Measurements from ENCODE around the gene ODF2L.

Gene ODF2L, protein sequence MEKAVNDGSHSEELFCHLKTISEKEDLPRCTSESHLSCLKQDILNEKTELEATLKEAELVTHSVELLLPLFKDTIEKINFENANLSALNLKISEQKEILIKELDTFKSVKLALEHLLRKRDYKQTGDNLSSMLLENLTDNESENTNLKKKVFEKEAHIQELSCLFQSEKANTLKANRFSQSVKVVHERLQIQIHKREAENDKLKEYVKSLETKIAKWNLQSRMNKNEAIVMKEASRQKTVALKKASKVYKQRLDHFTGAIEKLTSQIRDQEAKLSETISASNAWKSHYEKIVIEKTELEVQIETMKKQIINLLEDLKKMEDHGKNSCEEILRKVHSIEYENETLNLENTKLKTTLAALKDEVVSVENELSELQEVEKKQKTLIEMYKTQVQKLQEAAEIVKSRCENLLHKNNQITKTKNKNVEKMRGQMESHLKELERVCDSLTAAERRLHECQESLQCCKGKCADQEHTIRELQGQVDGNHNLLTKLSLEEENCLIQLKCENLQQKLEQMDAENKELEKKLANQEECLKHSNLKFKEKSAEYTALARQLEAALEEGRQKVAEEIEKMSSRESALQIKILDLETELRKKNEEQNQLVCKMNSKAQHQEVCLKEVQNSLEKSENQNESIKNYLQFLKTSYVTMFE

DNA sequence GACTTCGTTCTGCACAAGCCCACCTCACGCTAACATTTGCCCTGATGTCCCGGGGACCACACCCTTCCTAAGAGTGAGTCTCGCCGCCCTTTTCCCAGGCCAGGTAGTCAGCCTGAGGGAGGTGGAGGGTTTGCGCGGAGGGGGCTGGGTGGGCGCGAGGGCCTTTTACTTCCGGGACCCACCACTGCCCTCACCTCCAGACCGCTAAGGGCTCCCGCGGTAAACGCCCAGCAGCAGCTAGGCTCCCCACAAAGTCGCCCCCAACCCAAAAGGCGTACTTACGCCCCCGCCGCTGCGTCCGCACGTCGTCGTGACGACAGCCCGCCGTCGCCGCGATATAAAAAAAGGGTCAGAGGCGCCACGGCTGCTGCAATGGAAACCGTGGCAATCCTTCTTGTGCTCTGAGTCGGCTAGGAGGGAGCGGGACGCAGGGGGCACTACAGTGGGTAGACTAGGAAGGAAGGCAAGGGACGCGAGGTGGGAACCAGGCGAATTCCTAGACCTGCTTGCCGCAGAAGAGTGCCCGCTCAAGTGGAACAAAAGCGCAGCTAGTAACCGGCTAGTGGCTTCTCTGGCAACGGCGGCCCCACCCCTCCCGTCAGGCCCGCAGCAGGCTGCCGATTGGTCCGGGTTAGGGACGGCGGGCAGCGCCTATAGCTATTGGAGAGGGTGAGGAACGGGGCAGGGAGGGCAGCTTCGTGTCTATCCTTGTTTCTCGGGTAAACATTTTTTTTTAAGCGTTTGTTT, at the start of gene ODF2L:
TSS of gene ODF2L (minus strand) at position 573 of the 747 bp plus-strand sequence. CDS start 9,296 bp downstream, outside the sequence.
- H3K9me3 ChIP-seq (ENCODE audit: low read length) = no peaks in the 10 kb centered on the region
- H2AFZ ChIP-seq (ENCODE audit: low read depth, low read length) = peak within 1 kb of the TSS; percentile 91
- H3K4me1 ChIP-seq (ENCODE audit: insufficient read depth, low read length) = peaks cover 12% of the 10 kb centered on the region
- no peaks in the 10 kb centered on the region for H3K36me3 ChIP-seq (ENCODE audit: insufficient read depth, low read length)
- H3K27me3 ChIP-seq (ENCODE audit: insufficient read depth, low read length) = peaks cover 2% of the 10 kb centered on the region
- peak within 1 kb of the TSS; percentile 67 for H3K4me3 ChIP-seq (ENCODE audit: low read length)

DNA sequence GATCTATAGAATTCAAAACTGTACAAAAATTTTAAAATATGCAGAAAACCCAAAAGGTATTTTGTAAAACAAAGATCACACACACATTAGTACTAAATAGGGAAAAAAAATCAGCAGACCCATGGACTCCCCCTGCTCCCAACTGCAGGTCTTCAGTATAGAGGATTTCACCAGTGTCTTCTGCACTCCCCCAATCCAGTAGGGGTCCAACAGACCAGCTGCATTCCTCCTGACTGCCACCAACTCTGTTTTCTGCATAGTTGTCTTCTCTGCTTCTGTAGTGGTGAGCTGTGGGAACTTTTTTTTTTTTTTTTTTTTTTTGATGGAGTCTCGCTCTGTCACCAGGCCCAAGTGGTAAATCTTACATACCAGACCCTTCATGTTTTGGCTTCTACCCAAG, 49.8 kb upstream of the ODF2L start:
- H3K36me3 ChIP-seq (ENCODE audit: insufficient read depth, low read length) = no peaks in the 10 kb centered on the region
- H3K4me1 ChIP-seq (ENCODE audit: insufficient read depth, low read length) = no peaks in the 10 kb centered on the region
- H3K4me3 ChIP-seq (ENCODE audit: low read length) = no peak overlapping the region
- H2AFZ ChIP-seq (ENCODE audit: low read depth, low read length) = no peak overlapping the region
- peaks cover 2% of the 10 kb centered on the region for H3K27me3 ChIP-seq (ENCODE audit: insufficient read depth, low read length)
- no peaks in the 10 kb centered on the region for H3K9me3 ChIP-seq (ENCODE audit: low read length)

DNA sequence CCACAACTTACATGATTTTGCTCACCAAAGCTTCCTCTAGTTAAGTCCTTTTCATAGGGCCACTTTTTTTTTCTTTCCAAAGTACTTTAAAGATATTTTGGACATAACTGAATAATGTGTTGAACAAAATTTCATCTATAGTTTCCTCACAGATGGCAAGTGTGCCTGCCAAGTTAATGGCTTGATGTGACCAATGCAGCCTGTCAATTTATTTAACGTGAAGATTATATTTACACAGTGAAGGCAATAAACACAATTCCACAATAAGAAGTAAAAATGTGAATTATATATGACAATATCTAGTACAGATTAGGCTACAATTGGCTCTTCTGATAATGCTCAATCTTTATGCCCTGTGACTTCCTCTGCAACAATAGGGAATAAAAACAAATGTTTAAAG, 45.9 kb upstream of the ODF2L start:
- no peaks in the 10 kb centered on the region for H3K27me3 ChIP-seq (ENCODE audit: insufficient read depth, low read length)
- no peaks in the 10 kb centered on the region for H3K4me1 ChIP-seq (ENCODE audit: insufficient read depth, low read length)
- no peak overlapping the region for H3K4me3 ChIP-seq (ENCODE audit: low read length)
- no peak overlapping the region for H2AFZ ChIP-seq (ENCODE audit: low read depth, low read length)
- no peaks in the 10 kb centered on the region for H3K9me3 ChIP-seq (ENCODE audit: low read length)
- H3K36me3 ChIP-seq (ENCODE audit: insufficient read depth, low read length) = no peaks in the 10 kb centered on the region

DNA sequence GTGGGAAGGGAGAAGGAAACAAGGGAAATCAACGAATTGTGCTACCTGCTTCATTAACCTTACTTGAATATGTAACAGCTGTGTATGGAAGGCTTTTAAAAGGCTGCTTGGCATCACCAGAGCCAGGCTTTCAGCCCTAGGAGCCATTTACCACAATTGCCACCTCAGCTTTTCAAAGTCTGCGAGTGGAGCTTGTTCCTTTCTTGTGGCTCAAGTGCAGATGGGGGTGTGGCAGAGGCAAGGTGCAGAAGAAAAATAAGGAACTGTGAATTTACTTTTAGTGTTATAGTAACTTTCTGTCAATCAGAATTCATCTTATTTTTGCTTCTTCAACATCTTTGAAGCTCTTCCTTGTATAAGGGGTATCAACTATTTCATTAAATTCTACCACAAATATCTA, 45.5 kb upstream of the ODF2L start:
- H3K4me3 ChIP-seq (ENCODE audit: low read length) = no peak overlapping the region
- no peaks in the 10 kb centered on the region for H3K9me3 ChIP-seq (ENCODE audit: low read length)
- H3K27me3 ChIP-seq (ENCODE audit: insufficient read depth, low read length) = no peaks in the 10 kb centered on the region
- no peaks in the 10 kb centered on the region for H3K36me3 ChIP-seq (ENCODE audit: insufficient read depth, low read length)
- no peak overlapping the region for H2AFZ ChIP-seq (ENCODE audit: low read depth, low read length)
- no peaks in the 10 kb centered on the region for H3K4me1 ChIP-seq (ENCODE audit: insufficient read depth, low read length)

DNA sequence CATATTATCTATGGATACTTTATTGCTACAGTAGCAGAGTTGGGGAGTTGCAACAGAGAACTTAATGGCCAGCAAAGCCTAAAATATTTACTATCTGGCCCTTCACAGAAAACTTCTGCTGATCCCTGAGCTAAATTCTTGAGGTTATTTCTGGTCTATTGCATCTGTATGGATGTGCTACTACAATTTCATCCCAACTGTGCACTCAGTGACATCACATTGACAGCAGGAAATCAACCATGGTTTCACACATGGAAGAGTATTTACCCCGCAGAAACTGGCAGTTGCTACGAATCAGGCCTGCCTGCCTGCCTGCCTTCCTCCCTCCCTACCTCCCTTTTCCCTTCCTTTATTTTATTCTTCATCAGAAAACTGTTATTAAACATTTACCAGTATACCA, 39.9 kb upstream of the ODF2L start:
- Histone ChIP-seq H3K36me3 (ENCODE audit: insufficient read depth, low read length) (no peaks in the 10 kb centered on the region), H3K4me1 (ENCODE audit: insufficient read depth, low read length) (peaks cover 4% of the 10 kb centered on the region), H3K27me3 (ENCODE audit: insufficient read depth, low read length) (no peaks in the 10 kb centered on the region), H3K4me3 (ENCODE audit: low read length) (no peak overlapping the region), H3K9me3 (ENCODE audit: low read length) (no peaks in the 10 kb centered on the region), H2AFZ (ENCODE audit: low read depth, low read length) (no peak overlapping the region)

DNA sequence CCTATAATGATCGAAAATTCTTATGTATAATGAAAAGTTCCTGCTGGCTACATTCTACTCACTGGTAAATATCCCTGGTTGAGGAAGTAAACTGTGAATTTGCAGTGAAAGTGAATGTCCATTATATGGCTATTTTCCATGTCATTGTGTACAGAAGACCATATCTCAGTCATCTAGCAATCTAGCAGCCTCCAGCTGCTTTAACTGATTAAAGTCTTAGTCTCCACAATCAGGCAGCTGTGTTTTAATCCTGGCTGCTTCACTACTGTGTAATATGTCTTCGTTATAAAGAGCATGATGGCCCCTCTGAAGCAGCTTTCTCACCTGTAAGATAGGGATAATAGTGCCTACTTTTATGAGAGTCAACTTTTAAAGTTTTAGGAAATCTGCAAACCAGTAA, 39.2 kb upstream of the ODF2L start:
- Histone ChIP-seq H3K27me3 (ENCODE audit: insufficient read depth, low read length) (no peaks in the 10 kb centered on the region), H2AFZ (ENCODE audit: low read depth, low read length) (no peak overlapping the region), H3K4me3 (ENCODE audit: low read length) (no peak overlapping the region), H3K36me3 (ENCODE audit: insufficient read depth, low read length) (no peaks in the 10 kb centered on the region), H3K9me3 (ENCODE audit: low read length) (no peaks in the 10 kb centered on the region), H3K4me1 (ENCODE audit: insufficient read depth, low read length) (peaks cover 4% of the 10 kb centered on the region)

DNA sequence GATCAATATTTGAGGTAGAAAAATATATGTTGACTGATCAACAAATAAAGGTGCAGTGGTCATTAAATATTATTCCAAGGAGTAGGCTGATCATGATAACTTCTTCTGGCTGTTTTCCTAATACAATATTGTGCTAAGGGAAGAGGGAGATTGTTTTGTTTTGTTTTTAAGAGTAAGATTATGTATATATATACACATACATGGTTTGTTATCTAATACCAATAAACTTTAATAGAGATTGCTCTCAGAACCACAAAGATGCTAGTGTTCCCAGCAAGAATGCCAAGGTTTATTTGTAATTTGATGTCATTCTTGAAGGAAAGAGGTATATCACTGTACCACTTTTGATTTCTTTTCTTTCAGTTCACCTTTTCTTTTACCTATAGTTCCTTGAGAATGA, 37.9 kb upstream of the ODF2L start:
- peaks cover 2% of the 10 kb centered on the region for H3K27me3 ChIP-seq (ENCODE audit: insufficient read depth, low read length)
- no peaks in the 10 kb centered on the region for H3K36me3 ChIP-seq (ENCODE audit: insufficient read depth, low read length)
- peaks cover 4% of the 10 kb centered on the region for H3K4me1 ChIP-seq (ENCODE audit: insufficient read depth, low read length)
- H2AFZ ChIP-seq (ENCODE audit: low read depth, low read length) = no peak overlapping the region
- no peaks in the 10 kb centered on the region for H3K9me3 ChIP-seq (ENCODE audit: low read length)
- no peak overlapping the region for H3K4me3 ChIP-seq (ENCODE audit: low read length)

DNA sequence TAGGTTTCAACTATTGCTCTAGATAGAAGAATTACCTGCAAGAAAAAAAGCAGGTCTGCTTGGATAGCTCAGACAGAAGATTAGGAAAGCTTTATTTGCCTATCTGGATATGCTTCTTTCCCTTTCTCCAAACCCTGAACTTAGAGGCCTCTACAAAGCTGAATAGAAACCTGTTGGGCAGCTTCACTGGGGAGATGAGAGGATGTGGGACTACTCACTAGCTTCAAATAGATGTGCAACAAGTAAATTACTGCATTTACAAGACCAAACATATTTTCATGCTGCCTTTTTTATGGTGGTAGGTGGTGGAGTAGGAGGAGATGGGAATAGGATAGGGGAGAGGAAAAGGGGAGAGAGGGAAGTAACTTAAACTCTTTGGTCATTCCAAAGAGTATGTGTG, 34.3 kb upstream of the ODF2L start:
- H3K27me3 ChIP-seq (ENCODE audit: insufficient read depth, low read length) = peaks cover 2% of the 10 kb centered on the region
- no peaks in the 10 kb centered on the region for H3K4me1 ChIP-seq (ENCODE audit: insufficient read depth, low read length)
- H3K4me3 ChIP-seq (ENCODE audit: low read length) = no peak overlapping the region
- H2AFZ ChIP-seq (ENCODE audit: low read depth, low read length) = no peak overlapping the region
- no peaks in the 10 kb centered on the region for H3K9me3 ChIP-seq (ENCODE audit: low read length)
- H3K36me3 ChIP-seq (ENCODE audit: insufficient read depth, low read length) = no peaks in the 10 kb centered on the region

DNA sequence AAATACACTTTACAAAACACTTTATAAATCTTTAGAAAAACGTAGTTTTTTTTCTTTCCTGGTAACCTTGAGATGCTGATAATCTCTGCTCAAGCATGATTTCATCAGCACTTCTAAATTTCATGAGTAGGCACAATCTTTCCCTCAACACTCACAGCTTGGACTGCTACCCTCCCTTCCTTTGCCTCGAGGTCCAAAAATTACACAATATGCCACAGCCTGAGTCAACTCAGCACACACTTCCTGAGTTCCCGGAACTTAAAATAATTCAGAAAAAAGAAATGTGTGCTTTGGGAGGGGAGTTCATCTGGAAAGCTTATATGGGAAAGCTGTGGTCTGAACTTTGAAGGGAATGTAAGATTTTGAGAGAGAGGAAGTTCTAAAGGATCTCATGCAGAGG, 33.7 kb upstream of the ODF2L start:
- H3K27me3 ChIP-seq (ENCODE audit: insufficient read depth, low read length) = peaks cover 2% of the 10 kb centered on the region
- H3K9me3 ChIP-seq (ENCODE audit: low read length) = no peaks in the 10 kb centered on the region
- no peaks in the 10 kb centered on the region for H3K4me1 ChIP-seq (ENCODE audit: insufficient read depth, low read length)
- H2AFZ ChIP-seq (ENCODE audit: low read depth, low read length) = no peak overlapping the region
- H3K36me3 ChIP-seq (ENCODE audit: insufficient read depth, low read length) = no peaks in the 10 kb centered on the region
- no peak overlapping the region for H3K4me3 ChIP-seq (ENCODE audit: low read length)

DNA sequence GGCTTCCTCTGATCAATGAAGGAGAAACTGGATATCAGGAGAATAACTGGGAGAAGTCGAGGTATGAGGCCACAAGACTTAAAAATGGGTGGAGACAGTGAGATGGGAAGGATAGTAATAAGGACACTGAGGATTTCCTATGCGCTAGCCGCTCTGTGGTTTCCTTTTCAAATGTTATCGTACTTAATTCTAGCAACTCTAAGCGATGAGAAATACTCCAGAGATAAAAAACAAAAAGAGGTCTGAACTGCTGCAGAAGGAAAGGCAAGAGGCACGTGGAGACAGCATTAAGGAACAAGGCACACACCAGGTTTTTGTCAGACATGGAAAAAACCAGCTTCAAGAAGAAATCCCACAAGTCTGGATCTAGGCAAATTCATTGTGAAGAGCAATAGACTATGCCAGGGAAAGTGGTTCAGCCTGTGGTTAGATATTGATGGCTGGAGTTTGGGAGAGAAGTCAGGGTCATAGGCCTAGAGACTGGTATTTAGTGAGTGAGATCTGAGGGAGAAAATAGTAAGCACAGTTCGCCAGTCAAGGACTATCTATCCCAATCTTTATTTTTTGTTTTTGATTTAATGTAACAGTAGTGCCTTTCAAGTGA, 33.1 kb upstream of the ODF2L start:
- no peaks in the 10 kb centered on the region for H3K9me3 ChIP-seq (ENCODE audit: low read length)
- no peak overlapping the region for H3K4me3 ChIP-seq (ENCODE audit: low read length)
- no peaks in the 10 kb centered on the region for H3K4me1 ChIP-seq (ENCODE audit: insufficient read depth, low read length)
- no peaks in the 10 kb centered on the region for H3K36me3 ChIP-seq (ENCODE audit: insufficient read depth, low read length)
- H3K27me3 ChIP-seq (ENCODE audit: insufficient read depth, low read length) = peaks cover 2% of the 10 kb centered on the region
- no peak overlapping the region for H2AFZ ChIP-seq (ENCODE audit: low read depth, low read length)

DNA sequence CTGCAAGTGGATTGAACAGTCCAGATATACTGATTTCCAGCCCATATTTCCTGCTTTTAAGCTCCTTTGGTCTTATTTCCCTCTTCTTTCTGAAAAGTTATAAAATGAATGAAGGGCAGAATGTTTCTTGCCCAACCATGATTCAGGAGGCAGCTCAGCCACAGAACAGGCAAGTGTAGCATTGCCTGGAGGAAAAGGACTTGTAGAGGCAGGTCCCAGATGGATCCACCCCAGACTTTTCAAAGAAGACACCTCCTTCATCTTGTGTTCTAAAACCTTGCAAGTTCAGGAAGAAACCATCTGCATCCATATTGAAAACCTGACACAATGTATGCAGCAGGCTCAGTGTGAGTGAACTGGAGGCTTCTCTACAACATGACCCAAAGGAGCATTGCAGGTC, 27.8 kb upstream of the ODF2L start, which contains the start of gene CLCA2:
TSS of gene CLCA2 (plus strand) at position 299 of the 400 bp plus-strand sequence. CDS start at position 376, 77 bp downstream.
- no peaks in the 10 kb centered on the region for H3K36me3 ChIP-seq (ENCODE audit: insufficient read depth, low read length)
- H3K9me3 ChIP-seq (ENCODE audit: low read length) = no peaks in the 10 kb centered on the region
- peaks cover 5% of the 10 kb centered on the region for H3K27me3 ChIP-seq (ENCODE audit: insufficient read depth, low read length)
- no peak within 1 kb of the TSS for H3K4me3 ChIP-seq (ENCODE audit: low read length)
- no peak within 1 kb of the TSS for H2AFZ ChIP-seq (ENCODE audit: low read depth, low read length)
- H3K4me1 ChIP-seq (ENCODE audit: insufficient read depth, low read length) = no peaks in the 10 kb centered on the region

DNA sequence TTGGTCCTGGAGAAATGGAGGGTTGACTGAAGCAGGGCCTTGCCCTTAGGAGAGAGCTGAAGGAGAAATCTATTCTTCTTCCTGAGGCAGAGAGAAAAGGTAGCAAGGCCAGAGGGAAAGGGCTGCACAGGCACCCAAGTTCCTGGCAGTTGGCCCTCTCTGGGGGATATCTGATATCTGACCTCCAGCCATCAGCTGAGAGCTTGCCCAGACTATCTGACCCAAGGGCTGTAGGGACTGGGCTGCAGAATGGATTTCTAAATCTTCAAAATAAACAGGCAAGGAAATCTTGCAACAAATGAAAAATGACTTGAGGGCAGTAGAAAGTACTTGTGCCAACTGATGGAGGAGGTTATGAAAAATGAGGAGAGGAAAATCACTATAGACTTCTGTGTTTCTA, 27.4 kb upstream of the ODF2L start:
- H3K27me3 ChIP-seq (ENCODE audit: insufficient read depth, low read length) = peaks cover 5% of the 10 kb centered on the region
- no peak overlapping the region for H2AFZ ChIP-seq (ENCODE audit: low read depth, low read length)
- no peaks in the 10 kb centered on the region for H3K9me3 ChIP-seq (ENCODE audit: low read length)
- H3K36me3 ChIP-seq (ENCODE audit: insufficient read depth, low read length) = no peaks in the 10 kb centered on the region
- no peaks in the 10 kb centered on the region for H3K4me1 ChIP-seq (ENCODE audit: insufficient read depth, low read length)
- no peak overlapping the region for H3K4me3 ChIP-seq (ENCODE audit: low read length)
